DMS 273 (cell line): ENCODE measurements around the gene EXD2.
A peak's percentile ranks its signal among the peaks of the same experiment; 100 is the strongest.
"Not testable (repeated sequence)": the region's sequence is repeated elsewhere in the genome, so short reads cannot be mapped to it uniquely, and the experiment has no call there.

Source experiments
- DNase-seq: peaks from one replicate; lab custom pipeline; 2025; ENCODE audit not compliant: unreplicated experiment; lab: John Stamatoyannopoulos, UW

The EXD2 gene, protein sequence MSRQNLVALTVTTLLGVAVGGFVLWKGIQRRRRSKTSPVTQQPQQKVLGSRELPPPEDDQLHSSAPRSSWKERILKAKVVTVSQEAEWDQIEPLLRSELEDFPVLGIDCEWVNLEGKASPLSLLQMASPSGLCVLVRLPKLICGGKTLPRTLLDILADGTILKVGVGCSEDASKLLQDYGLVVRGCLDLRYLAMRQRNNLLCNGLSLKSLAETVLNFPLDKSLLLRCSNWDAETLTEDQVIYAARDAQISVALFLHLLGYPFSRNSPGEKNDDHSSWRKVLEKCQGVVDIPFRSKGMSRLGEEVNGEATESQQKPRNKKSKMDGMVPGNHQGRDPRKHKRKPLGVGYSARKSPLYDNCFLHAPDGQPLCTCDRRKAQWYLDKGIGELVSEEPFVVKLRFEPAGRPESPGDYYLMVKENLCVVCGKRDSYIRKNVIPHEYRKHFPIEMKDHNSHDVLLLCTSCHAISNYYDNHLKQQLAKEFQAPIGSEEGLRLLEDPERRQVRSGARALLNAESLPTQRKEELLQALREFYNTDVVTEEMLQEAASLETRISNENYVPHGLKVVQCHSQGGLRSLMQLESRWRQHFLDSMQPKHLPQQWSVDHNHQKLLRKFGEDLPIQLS

DNA sequence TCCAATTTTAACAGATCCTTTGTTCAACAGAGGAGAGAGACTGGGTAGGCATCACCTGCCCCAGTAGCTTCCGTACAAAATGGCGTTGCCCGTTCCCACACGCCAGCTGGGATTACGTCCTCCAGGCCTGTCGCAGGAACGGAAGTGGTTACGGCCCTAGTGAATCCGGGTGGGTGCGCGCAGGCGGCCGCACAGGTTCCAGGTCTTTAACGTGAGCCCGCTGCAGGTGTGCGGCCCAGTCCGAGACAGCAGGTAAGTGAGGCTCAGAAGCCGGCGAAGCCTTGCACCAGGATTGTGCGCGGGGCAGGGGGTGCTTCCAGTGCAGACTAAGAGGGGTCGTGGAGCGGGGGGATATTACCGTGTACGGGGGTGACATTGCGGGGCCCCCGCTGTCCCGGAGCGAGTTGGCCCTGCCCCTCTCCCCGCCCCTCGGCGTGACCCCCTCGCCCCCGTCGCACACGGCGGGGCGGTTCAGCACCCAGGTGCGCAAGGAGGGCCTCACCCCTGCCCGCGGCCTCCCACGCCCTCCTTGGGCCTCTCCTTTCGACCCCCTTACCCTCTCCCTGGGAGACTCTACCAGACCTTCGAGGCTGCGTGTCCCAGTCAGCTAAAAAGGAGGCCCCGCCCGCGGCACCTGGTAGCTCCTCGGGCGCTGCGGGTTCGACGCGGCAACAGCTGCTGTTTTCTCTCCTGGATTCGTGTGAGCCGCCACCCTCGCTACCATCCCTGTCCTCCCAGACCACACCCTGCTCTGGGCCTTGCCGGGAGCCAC, at the start of gene EXD2:
Gene EXD2, plus strand, starts transcription at position 159 of the 772 bp plus-strand sequence. CDS start 17,973 bp downstream, outside the sequence.
- DNase-seq = peak; percentile 97

DNA sequence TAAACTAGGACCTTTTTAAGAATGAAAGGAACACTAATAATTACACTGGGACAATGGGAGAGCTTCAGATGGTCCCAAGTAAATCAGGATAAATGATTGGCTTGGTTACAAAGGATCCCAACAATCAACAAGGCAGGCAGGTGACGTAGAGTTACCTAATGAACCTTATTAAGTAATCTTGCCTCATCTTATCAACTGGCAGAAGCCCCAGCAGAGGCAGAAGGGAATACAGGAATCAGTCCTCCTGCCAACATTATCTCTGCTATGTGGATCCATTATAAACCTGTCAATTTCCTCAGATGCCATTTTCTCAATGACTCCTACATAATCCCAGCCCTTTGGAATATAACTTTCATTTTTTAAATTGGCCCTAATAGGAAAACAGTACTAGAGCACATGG, 49.7 kb upstream of the EXD2 start:
- DNase-seq = no peak

DNA sequence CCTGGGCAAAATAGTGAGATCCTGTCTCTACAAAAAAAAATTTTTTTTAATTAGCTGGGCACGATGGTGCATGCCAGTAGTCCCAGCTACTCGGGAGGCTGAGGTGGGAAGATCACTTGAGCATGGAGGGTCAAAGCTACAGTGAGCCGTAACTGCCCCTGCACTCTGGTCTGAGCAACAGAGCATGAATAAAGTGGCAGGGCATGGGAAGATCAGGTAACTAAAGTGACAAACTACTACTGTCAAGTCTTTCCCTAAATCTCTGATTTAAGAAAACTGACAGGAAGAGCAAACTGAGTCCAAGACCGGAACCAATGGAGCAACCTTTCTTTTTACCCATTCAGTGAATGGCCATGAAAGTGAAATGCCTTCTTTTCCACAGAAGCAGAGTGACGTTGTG, 49.2 kb upstream of the EXD2 start:
- no peak for DNase-seq

DNA sequence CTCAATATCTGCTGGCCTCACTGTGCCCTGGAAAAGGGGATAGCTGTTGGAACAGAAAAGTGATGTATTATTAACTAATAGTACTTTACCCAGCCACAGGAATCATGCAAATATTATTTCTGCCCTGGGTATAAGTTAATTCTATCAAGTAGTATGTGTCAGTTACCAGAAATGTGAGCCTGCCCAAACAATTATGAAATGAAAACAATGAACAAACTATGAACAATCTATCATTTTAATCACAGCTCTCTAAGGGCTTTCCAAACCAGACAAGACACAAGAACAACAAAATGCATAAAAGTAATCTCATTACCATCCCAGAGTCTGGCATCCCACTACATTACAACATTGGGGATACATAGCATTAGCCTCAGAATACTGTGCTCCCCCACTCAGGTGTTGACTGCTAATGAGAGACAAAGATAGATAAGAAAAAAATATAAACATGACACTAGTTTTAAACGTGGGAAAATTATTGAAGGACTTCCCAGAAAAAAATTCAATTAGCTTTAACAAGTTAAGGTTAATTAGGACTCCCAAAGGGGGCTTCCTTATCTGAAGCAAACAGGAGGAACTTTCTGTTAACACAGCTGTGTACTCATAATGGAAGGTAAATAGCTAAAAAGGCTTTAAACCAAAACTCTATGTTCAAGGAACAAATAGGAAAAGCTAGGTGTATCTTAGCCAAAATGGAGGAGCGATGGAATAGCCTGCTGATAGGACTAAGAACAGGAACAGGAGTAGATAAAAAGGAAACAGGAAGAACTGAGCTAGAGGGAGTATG, 41.6 kb upstream of the EXD2 start:
- DNase-seq = no peak

DNA sequence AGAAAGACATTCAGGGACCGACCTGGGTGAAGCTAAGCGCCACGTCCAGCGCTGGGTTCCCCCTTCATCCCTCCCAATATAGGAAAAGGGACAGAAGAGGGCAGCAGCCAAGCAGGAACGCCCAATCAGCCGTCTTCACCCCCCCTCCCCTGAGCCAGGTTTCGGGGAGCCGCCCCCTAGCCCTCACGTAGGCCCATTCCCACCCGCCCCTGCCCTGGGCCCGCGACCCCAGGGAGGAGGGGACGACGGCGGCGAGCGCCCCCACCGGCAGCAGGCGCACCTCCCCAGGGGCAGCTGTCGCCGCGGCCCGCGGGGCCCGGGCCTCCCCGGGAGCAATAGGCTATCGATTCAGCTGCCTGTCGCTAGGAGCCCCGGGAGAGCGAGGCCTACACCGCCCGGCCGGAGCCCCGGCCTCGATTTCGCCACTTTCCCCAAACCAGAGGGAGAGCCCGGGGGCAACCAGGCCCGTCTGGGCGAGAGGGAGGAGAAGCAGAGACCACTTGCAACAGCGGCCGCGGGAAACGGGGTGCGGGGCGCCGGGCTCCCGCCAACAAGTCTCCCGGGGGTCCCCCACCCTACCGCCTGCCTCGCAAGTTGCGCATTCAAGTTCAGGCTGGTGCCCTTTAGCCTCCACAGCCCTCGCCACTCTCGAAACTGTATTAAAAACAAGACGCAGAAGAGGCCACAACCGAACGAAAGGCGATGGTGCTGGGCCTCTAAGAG, 39.7 kb upstream of the EXD2 start:
- peak; percentile 87 for DNase-seq

DNA sequence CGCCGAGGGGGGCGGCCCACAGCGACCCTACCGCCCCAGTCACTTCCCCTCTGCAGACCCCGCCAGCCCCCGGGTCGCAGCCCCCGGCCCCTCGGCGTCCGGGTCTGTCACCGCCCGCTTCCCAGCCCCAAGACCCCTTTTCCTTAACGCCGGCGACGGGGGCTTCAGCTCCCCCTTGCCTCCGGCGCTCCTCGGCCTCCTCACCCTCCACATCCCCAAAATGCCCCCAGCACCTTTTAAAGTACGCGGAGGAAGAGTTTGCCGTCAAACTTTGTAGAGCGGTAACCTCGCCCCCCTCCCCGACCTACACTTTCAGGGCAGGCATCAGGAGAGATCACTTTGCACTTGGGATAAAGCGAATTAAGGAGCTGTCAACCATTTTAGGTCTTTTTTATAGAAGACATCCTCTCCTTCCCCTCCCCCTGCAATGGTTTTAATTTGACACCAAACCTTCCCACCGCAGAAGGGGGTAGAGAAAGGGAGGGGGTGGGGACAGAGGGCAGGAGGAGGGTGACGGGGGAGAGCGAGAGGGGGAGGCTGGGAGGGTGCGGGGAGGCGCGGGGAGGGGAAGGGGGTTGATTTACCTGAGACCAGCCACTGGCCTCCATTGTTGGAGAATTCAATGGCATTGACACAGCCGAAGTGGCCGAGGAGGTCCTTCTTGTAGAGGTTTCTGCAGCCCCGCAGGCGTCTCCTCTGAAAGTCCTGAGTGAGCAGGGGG, 39.0 kb upstream of the EXD2 start:
- peak; percentile 71 for DNase-seq

DNA sequence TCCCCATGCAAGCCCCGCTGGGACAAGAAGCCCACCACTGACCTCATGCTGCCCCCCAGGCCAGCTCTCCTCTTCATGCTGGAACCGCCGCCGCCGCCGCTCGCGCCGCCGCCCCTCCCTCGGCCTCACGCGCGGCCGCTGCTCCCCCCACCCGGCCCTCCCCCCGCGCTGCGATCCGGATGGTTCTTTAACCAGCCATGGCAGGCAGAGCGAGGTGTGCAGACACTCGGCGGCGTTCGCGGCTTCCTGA, 38.5 kb upstream of the EXD2 start, which contains the start of gene DCAF5:
Gene DCAF5, minus strand, starts transcription at position 218 of the 250 bp plus-strand sequence. Its CDS starts 141 bp downstream, at position 77.
- DNase-seq = no peak

DNA sequence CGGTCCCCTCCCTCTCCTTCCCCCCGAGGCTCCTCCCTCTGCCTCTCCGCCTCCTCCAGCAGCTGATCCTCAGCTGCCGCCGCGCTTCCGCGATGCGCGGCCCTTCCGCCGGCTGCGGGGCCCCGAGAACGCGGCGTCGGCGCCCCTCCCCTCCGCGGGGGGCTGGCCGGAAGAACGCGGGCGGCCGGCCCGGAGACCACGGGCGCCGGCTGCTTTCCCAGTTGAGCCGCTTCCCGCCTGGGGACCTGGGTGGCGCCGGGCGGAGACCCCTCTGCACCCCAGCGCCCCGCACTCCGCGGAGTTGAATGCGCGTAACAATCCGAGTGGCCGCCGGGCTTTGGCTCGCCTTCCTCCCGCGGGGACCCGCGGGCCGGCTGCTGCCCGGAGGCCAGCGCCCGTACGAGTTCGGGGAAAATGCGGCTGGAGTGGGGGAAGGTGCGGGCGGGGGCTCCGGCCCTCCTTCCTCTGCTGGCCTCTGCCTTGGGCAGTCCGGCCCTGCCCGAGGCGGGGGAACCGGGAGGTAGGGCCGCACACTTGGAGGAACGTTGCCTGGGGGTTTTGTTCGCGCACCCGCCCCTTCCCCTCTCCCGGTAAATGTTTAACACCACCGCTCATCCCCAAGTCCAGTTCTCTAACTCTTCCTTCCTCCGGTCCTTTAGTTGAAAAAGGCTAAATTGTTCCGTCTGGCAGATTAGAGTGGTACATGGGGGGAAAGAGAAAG, 38.0 kb upstream of the EXD2 start:
- peak; percentile 95 for DNase-seq

DNA sequence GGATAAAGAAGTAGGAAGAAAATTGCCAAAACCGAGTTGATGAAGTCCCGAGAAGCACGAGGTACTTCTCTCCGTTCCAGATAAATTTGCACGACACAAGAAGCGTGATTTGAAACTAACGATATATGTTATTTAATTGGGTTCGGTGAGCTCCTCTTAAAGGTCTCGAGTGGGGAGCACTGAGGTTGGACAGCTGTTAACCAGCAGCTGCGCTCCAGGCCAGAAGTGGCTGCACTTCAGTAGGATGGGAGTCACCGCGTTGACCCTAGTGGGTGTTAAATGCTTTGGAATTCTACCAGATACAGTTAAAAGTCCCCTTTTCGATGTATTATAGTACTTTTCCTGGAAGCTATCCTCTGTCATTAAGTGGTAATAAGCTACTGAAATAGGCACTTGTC, 37.4 kb upstream of the EXD2 start:
- no peak for DNase-seq

DNA sequence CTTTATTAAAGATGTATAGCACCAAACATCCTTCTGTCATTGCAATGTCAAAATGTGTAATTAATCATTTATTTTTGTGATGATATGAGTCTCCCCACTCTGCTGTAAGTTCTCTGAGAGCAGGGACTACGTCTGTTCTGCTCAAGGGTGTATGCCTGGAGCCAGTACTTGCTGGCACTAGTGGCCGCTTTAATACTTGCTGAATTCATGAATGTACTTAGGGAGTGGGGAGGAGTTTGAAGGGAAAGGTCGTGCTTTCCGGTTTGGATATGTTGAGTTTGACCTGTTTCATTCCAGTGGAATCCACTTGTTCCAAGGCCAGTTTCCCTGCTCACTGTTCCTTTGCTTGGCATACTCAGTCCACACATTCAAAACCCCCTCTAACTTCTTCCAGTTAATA, 36.5 kb upstream of the EXD2 start:
- peak; percentile 66 for DNase-seq

DNA sequence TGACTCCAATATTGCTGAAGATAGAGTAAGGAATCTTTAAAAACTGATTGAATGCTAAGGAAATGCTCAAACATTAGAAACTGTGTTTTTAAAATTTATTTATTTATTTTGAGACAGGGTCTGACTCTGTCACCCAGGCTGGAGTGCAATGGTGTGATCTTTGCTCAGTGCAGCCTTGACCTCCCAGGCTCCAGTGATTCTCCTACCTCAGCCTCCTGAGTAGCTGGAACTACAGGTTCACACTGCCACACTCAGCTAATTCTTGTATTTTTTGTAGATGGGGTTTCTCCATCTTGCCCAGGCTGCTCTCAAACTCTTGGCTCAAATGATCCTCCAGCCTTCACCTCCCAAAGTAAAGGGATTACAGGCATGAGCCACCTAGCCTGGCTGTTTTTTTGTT, 35.1 kb upstream of the EXD2 start:
- DNase-seq = no peak

DNA sequence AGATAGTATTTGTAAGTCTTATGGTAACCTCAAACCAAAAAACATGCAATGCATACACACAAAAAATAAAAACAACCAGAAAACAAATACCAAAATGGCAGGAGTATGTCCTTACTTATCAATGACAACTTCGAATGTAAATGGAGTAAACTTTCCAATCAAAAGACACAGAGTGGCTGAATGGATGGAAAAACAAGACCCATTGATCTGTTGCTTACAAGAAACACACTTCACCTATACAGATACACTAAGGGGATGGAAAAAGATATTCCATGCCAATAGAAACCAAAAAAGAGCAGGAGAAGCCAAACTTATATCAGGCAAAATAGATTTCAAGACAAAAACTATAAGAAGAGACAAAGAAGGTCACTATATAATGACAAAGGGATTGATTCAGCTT, 29.7 kb upstream of the EXD2 start:
- DNase-seq = no peak

DNA sequence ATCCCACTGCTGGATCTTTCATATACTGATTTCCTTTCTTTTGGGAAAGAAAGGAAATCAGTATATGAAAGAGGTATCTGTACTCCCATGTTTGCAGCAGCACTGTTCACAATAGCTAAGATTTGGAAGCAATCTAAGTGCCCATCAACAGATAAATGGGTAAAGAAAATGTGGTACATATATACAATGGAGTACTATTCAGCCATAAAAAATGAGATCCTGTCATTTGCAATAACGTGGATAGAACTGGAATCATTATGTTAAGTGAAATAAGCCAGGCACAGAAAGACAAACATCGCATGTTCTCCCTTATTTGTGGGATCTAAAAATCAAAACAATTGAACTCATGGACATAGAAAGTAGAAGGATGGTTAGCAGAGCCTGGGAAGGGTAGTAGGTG, 25.5 kb upstream of the EXD2 start:
- DNase-seq = not testable (repeated sequence)

DNA sequence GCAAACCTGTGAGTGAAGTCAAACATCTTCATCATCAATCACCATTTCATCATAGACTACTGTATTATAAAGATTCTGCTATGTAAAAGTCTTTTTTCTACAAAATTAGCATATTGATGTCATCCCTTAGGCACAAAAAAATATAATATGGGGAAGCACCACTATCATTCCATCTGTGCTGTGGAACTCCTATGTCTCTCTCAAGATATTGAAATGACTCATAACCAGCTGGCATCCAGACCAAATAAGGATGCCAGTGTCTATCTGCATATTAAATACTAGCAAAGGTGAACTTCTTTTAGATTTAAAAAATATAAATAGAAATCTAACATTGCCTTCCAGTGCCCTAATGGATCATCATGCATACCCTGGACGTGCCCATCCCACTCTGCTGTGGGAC, 20.5 kb upstream of the EXD2 start:
- peak; percentile 30 for DNase-seq

DNA sequence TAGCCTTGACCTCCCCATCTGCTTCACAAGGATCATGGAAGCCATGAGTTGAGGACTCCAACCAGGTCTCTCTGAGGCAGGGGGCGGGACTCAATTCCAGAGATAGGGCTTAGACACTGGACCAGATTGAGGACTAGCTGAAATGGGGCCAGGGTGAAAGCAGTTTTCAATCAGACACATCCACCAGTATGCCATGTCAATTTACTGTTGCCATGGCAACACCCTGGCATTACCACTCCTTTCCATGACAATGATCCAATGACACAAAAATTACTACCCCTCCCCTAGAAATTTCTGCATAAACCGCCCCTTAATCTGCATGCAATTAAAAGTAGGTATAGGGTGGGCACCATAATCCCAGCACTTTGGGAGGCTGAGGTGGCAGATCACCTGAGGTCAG, 19.7 kb upstream of the EXD2 start:
- DNase-seq = peak; percentile 16

DNA sequence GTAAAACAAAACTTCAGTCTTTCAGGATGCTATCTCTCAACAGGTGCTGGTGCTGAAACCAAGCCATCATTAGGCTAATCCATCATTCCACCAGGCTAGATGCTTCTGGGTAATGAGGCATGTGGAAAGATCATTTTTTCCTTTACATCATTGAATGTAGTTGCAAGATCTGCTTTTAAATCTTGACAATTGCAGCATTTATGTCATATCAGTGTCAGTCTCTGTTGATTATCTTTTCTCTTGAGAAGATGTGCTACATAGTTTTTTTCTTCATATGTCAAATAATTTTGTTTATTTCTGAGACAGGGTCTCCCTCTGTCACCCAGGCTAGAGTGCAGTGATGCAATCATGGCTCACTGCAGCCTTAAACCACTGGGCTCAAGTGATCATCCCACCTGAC, 16.2 kb upstream of the EXD2 start:
- no peak for DNase-seq

DNA sequence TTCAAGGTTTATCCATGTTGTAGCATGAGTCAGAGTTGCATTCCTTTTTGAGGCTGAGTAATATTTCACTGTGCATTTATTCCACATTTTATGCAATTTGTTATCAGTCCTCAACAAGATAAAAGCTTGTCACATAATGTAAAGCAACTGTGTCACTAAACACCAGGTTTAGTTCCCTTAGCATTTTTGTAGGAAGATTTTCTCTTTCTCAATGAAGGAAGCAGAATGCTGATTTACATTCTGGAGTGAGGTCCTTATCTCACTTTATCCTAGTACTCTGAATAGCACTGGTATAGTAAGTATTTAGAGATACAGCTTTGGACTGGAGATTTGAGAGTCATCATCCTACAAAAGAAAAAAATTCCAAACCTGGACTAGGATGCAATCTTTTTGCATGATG, 9.8 kb upstream of the EXD2 start:
- no peak for DNase-seq

DNA sequence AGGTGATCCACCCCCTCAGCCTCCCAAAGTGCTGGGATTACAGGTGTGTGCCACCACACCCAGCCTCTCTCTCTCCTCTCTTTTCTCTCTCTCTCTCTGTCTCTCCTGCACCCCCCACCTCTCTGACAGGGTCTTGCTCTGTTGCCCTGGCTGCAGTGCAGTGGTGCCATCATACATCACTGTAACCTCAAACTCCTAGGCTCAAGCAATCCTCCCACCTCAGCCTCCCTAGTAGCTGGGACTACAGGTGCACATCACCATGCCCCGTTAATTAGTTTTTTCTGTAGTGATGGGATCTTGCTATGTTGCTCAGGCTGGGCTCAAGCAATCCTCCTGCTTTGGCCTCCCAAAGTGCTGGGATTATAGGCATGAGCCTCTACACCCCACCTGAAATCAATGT, 8.7 kb upstream of the EXD2 start:
- not testable (repeated sequence) for DNase-seq

DNA sequence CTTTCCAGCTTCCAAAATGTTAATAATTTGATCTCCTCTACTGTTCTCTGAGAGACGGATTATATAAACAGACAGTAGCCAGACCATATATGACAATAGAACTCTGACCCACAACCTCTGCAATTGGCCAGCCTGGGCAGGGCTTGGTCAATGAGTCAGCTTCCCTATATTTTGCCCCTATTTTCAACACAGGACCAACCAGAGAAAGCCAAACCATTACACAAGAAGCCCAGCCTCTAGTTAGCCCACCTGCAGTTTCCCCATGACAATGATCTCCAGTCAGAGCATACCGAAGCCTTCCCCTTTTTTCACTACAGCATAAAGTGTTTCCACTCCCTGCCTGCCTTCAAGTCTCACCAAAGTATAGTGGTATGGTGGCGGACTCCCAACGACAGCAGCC, 7.6 kb upstream of the EXD2 start:
- no peak for DNase-seq
